Stimulated activated effector memory CD8-positive, alpha-beta T cell treated with anti-CD3 and anti-CD28 coated beads, Interleukin-12 subunit alpha, Interleukin-12 subunit beta, amount 100 ng/mL, for 72 hours (primary cell): ENCODE results near the gene CCND1.
A peak's percentile ranks its signal among the peaks of the same experiment; 100 is the strongest.

ENCODE experiments used
- ATAC-seq: fragments of 150-1000 bp; cut with Tn5 transposase; 2 replicates; pipeline ENCODE4 v1.10.0; 2021
- DNase-seq, 2 donors: peaks; one replicate each; pipeline ENCODE4 v3.0.0; 2021 to 2022; ENCODE audit warnings: low spot score in 2 of 2
- H3K27ac Mint-ChIP-seq: one replicate; pipeline ENCODE4 v1.8.0; 2022; ENCODE audit warnings: mild to moderate bottlenecking, mixed read lengths
- H3K36me3 Mint-ChIP-seq: one replicate; pipeline ENCODE4 v1.8.0; 2022; ENCODE audit warnings: mild to moderate bottlenecking, mixed read lengths
- H3K4me1 Mint-ChIP-seq: one replicate; pipeline ENCODE4 v1.8.0; 2022; ENCODE audit warnings: mixed read lengths
- H3K4me3 Mint-ChIP-seq: one replicate; pipeline ENCODE4 v1.8.0; 2022; ENCODE audit warnings: mild to moderate bottlenecking, mixed read lengths
- H3K9me3 Mint-ChIP-seq: one replicate; pipeline ENCODE4 v1.8.0; 2022; ENCODE audit warnings: mixed read lengths

CCND1 gene

DNA sequence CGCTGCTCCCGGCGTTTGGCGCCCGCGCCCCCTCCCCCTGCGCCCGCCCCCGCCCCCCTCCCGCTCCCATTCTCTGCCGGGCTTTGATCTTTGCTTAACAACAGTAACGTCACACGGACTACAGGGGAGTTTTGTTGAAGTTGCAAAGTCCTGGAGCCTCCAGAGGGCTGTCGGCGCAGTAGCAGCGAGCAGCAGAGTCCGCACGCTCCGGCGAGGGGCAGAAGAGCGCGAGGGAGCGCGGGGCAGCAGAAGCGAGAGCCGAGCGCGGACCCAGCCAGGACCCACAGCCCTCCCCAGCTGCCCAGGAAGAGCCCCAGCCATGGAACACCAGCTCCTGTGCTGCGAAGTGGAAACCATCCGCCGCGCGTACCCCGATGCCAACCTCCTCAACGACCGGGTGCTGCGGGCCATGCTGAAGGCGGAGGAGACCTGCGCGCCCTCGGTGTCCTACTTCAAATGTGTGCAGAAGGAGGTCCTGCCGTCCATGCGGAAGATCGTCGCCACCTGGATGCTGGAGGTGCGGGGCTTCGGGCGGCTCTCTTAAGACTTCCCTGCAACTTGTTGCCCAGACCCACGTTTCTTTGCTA lies at the start of gene CCND1:
CCND1 (plus strand) TSS at position 162 of the 587 bp plus-strand sequence; CDS start at position 320, 158 bp downstream.
- Mint-ChIP-seq H3K27ac (no peak within 1 kb of the TSS), H3K4me1 (peaks cover 17% of the 10 kb centered on the region), H3K4me3 (peak within 1 kb of the TSS; percentile 66), H3K9me3 (no peaks in the 10 kb centered on the region), H3K36me3 (no peaks in the 10 kb centered on the region)
- DNase-seq (no peak), ATAC-seq (no peak)

DNA sequence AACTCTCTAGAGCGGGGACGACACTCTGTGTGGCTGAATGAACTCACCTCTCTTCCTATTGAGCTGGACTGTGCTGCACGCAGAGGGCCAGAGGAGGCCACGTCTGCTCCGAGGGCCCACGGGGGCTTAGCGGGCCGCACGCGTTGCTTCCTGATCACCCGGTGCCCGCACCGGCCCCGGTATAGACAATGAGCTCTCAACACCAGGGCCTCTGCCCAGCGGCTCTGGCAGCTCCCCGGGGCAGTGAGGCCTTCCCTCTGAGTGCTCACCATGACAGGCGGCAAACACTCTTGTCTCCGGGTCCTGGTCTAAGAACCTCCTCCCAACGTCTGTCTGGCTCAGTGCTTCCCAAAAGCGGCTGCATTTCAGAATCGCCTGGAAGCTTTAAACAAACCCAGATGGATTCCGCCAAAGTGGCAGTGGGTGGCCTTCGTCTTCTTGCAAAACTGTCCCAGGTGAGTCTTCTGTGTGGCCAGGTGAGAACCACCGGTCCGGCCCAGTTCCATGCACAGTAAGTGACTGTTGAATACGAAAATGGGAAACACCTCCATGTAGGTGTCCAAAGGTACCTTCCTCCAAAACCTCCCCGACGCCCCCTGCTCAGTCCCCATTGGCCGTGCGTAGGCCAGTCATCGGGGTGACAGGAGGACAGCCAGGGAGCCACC lies 47.8 kb upstream of the CCND1 start:
- Mint-ChIP-seq H3K36me3 (no peaks in the 10 kb centered on the region), H3K27ac (no peak overlapping the region), H3K4me3 (no peak overlapping the region), H3K4me1 (no peaks in the 10 kb centered on the region), H3K9me3 (peaks cover 3% of the 10 kb centered on the region)
- no peak for DNase-seq
- no peak for ATAC-seq

DNA sequence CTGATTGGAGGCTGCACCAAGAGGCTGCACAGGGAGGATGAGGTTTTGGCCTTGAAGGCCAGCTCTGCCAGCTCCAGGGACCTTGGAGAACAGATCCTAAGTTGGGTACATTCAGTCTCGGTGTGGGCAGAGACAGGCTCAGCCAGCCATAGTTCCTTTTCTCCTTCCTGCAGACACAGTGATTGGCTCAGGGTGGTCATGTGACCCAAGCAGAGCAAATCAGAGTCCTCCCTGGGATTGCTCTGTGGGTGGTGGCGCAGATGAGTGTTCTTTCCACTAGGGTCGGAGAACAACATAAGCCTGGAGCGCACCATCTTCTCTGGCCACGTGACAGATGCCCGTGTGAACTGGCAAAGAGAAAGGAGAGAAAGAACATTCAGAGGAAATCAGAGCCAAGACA lies 47.1 kb upstream of the CCND1 start:
- Mint-ChIP-seq H3K27ac (no peak overlapping the region), H3K36me3 (no peaks in the 10 kb centered on the region), H3K9me3 (peaks cover 3% of the 10 kb centered on the region), H3K4me1 (no peaks in the 10 kb centered on the region), H3K4me3 (no peak overlapping the region)
- ATAC-seq (no peak), DNase-seq (no peak)

DNA sequence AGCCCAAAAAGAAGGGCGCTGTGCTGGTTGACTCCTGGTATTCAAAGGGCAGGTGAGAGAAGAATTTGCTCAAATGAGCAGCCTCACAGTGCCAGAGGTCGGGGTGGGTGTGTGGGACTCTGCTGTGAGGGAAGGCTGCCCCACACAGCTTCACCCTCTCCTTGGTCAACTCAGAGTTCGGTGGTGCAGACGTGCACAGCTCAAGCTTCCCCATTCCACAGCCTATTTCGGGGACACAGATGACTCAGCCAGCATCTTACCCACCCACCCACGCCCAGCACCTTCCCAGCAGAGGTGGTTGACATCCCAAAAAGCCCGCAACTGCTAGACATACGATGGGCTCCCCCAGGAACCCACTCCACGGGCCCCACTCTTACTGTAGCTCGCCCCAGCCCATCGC lies 46.5 kb upstream of the CCND1 start:
- ATAC-seq = no peak
- H3K36me3 Mint-ChIP-seq = no peaks in the 10 kb centered on the region
- no peak for DNase-seq
- no peak overlapping the region for H3K27ac Mint-ChIP-seq
- peaks cover 3% of the 10 kb centered on the region for H3K9me3 Mint-ChIP-seq
- H3K4me3 Mint-ChIP-seq = no peak overlapping the region
- no peaks in the 10 kb centered on the region for H3K4me1 Mint-ChIP-seq

DNA sequence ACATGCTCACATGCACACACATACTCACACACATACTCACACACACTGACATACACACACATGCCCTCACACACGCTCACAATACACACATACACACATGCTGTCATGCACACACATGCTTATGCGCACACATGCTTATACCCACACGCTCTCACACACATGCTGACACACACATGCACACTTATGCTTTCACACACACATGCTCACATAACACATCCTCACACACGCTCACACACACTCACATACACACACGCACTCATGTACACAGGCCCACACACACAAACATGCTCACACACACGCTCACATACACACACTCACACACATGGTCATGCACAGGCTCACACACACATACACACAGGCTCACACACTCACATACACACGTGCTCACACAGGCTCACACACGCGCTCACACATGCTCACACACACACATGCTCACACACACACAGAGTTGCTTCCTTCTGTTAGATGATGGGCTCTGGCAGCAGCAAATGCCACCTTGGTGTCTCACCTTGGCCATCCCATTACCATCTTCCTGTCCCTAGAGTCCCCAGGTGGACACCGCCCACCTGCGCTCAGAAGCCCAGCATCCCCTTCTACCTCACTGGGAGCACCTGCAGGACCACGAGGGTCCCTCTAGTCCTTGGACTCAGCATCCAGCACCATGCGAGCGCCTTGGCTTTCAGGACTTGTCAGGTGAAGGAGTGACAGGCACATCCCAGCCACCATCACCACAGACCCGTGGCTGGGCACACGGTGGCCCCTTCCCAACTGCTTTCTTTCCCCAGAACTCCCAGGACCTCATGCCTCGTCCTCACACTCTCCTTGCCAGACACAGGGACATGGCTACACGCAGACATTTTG lies 44.9 kb upstream of the CCND1 start:
- H3K9me3 Mint-ChIP-seq = no peaks in the 10 kb centered on the region
- no peaks in the 10 kb centered on the region for H3K4me1 Mint-ChIP-seq
- DNase-seq (no peak), ATAC-seq (no peak)
- H3K27ac Mint-ChIP-seq = no peak overlapping the region
- H3K36me3 Mint-ChIP-seq = no peaks in the 10 kb centered on the region
- H3K4me3 Mint-ChIP-seq = no peak overlapping the region

DNA sequence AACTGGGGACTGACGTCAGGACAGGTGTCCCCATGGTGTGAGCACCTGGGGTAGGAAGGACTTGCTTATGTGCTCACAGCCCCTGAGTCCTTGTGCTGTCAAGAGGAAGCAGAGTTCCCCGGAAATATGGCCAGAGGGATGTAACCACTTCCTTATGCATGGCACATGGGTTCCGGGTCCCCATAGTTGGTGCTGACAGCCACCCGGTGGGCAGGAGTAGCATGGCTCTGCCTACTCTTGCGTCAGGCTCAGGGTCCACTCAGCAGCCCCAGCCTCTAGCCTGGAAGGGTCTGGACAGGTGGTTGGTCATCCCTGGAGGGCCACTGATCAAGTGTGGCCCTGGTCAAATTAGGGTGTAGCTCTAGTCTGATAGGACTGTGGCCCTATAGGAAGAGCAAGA lies 42.8 kb upstream of the CCND1 start:
- no peak for ATAC-seq
- Mint-ChIP-seq H3K9me3 (no peaks in the 10 kb centered on the region), H3K4me3 (no peak overlapping the region), H3K36me3 (no peaks in the 10 kb centered on the region), H3K27ac (no peak overlapping the region), H3K4me1 (no peaks in the 10 kb centered on the region)
- DNase-seq = no peak

DNA sequence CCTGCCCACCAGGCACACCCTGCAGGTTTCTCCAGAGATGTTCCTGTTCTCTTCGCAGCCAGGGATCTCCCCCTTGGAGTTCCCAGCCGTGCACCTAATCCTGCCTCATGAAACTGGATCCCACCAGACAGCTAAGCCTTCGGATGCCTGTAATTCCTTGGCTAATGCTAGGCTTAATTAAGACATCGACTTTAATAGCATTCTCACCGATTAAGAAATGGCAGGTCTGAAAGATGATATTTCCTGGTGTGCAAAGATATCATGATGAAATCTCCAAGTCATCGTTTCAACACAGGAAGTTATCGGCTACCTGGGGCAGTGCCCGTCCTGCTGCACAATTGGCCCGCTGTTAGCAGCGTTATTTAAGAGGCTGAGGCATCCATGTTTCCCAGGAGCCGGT lies 41.5 kb upstream of the CCND1 start:
- H3K4me1 Mint-ChIP-seq = no peaks in the 10 kb centered on the region
- ATAC-seq (no peak), DNase-seq (no peak)
- H3K9me3 Mint-ChIP-seq = no peaks in the 10 kb centered on the region
- no peak overlapping the region for H3K27ac Mint-ChIP-seq
- H3K4me3 Mint-ChIP-seq = no peak overlapping the region
- H3K36me3 Mint-ChIP-seq = no peaks in the 10 kb centered on the region

DNA sequence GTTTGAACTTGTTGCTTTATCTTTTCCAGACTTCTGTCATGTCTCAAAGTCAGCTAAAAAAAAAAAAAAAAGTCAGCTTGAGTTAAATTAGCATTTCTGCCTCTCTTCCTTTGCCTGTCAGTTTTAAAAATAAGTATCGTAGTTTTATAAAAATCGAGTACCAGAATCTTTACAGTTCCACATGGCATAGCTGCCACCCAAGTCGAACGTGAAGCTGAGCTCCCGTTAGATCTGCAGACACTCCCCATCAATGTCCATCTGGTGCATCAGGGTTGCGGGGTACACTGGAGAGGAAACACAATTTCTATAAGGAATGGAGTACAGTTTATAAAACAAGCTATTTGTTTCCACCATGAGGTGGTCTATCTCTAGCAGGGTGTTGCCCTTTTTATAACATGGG lies 41.0 kb upstream of the CCND1 start:
- DNase-seq = no peak
- no peak for ATAC-seq
- Mint-ChIP-seq H3K27ac (no peak overlapping the region), H3K4me3 (no peak overlapping the region), H3K9me3 (no peaks in the 10 kb centered on the region), H3K36me3 (no peaks in the 10 kb centered on the region), H3K4me1 (no peaks in the 10 kb centered on the region)

DNA sequence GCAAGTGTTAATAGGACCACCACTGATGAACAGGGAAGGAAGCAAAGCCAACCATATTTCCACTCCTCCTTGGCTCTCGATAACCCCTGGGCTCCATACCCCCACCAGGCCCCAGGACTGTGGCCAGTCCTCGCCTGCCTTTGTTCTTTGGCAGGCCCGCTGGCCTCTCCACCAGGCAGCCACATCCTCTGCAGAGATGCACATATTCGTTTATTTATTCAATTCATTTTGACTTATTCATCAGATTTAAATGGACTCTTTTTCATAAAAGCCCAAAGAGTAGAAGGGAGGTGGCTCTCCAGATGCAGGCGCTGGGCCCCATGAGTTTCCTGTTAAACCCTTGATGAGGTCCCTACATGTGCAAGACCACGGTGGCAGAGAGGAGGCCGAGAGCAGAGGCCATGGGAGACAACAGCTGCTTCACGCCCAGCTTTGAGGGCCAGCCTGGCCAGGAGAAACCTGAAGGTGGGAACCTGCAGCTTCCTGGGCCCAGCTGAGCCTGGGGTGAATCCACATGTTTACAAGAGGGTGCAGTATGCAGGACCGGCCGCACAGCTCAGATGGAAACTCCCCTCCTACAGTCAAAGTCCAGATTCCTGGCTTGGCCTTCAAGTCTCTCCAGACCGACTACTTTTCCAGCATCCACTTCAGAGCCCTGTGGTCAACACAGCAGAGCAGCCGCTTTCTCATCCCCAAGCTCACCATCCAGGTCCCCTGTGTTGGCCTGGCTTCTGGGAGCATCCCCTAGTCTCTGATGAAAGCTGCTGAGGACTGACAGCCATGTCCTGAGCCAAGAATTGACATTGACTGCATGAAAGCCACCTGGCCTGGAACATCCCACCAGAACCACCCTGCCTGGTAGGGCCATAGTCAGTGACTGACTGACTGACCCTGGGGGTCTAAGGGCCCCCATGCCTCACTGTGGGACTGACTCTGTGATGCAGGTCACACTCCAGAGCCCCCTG lies 39.7 kb upstream of the CCND1 start:
- H3K36me3 Mint-ChIP-seq = no peaks in the 10 kb centered on the region
- DNase-seq = no peak
- no peaks in the 10 kb centered on the region for H3K9me3 Mint-ChIP-seq
- H3K27ac Mint-ChIP-seq = no peak overlapping the region
- no peaks in the 10 kb centered on the region for H3K4me1 Mint-ChIP-seq
- ATAC-seq = no peak
- H3K4me3 Mint-ChIP-seq = no peak overlapping the region

DNA sequence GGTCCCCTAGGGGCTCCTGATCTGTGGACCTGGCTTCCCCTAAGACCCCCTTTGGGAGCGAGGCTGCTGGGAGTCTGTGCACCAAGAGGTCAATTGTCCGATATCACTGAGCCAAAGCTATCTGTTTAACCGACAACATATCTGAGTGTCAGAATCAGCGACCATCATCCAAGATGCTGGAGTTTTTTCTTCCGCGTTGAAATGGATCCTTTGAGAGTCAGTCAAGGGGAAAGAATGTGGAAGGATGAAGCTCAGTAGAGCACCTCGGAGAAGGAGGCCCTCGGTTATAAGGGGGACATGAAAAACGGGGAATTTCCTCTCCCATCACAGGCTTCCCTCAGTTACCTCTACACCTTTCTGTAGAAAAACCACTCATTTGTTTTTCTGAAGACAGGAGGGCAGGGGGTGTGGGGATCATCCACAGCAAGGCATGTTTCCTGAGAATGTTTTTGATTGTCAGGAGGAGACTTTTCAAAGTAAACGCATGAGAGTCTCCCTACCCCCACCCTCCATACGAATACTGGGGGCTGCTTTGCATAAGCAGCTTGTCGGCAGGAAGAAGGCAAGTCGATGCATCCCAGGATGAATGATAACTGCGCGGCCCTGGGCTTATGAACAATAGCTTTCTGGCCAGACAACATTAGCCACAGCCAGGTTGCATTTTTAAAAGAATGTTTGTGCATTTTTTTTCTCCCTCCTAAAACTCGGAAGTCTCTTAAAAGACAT lies 37.7 kb upstream of the CCND1 start:
- H3K27ac Mint-ChIP-seq = no peak overlapping the region
- DNase-seq (no peak), ATAC-seq (no peak)
- H3K4me1 Mint-ChIP-seq = no peaks in the 10 kb centered on the region
- H3K36me3 Mint-ChIP-seq = no peaks in the 10 kb centered on the region
- no peak overlapping the region for H3K4me3 Mint-ChIP-seq
- H3K9me3 Mint-ChIP-seq = no peaks in the 10 kb centered on the region

DNA sequence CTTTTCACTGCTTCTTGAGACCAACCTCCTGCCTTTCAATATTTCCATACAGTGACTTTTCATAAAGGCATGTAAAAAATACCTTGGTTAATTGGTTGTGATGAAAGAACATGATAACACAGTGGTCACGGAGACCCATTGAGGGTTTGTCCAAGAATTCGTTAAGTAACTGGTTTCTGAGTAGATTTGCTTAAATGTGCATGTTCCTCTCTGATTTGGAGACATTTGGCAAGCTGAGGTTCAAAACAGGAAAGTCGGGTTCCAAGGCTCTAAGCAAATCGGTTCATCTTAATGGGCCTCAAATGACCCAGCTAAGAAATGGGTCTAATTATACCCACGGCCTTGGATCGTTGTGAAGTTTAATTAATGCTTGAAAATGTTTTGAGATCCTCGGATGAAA lies 36.9 kb upstream of the CCND1 start:
- Mint-ChIP-seq H3K27ac (no peak overlapping the region), H3K4me1 (no peaks in the 10 kb centered on the region), H3K9me3 (peaks cover 3% of the 10 kb centered on the region), H3K36me3 (no peaks in the 10 kb centered on the region), H3K4me3 (no peak overlapping the region)
- ATAC-seq (no peak), DNase-seq (no peak)

DNA sequence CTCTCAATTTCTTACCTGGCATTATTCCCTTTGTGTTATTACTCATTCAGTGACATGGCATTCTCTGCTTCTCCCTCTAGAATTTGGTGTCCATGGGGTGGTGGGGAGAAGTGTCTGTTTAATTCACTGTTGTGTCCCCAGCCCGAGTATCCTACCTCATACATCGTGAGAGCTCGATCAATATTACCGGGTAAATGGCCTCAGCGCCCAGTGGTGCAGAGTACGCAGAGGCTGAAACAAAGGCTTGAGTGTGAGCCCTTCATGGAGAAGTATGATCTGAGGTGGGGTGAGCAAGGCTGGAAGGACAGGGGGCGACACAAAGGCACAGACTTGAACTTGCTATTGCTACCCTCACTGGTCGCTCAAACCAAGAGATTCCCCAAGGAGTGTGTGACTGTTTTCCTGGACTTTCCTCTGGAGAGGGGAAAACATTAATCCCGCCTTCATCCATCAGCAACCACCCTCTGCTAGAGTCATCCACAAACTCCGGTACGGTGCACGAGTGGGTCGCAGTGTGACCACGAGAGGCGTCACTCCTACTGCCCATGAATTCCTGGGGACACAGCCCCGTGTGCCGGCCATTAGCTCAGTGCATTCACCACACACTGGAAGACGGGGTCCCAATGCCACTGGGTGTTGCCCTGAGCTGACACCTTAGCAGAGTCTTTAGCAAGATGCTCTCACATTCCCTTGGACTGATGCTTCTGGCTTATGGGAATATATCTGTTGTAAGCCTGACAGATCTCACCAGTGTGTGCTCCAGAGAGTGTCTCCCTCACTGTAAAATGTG lies 35.0 kb upstream of the CCND1 start:
- ATAC-seq (no peak), DNase-seq (no peak)
- Mint-ChIP-seq H3K4me3 (no peak overlapping the region), H3K27ac (no peak overlapping the region), H3K9me3 (peaks cover 3% of the 10 kb centered on the region), H3K36me3 (no peaks in the 10 kb centered on the region), H3K4me1 (no peaks in the 10 kb centered on the region)

DNA sequence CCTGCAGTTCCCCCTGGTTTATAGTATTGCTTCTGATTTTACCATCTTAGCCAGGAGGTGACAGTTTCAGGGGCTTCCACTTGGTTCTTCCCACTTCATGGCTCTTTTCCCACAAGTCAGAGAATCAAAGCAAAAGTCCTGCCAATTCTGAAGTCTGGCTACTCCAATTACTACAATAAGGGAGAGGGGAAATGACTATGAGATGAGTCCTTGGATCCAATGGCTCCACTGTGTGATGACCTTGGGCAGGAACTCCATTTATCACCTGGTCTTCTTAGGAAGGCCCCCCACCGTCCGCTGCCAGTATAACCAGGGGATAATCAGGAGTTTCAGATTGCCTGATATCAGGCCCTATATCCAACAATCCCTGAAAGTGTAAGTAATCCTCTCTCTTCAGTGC lies 31.6 kb upstream of the CCND1 start:
- DNase-seq (no peak), ATAC-seq (no peak)
- no peaks in the 10 kb centered on the region for H3K4me1 Mint-ChIP-seq
- no peak overlapping the region for H3K4me3 Mint-ChIP-seq
- H3K9me3 Mint-ChIP-seq = peaks cover 3% of the 10 kb centered on the region
- H3K27ac Mint-ChIP-seq = no peak overlapping the region
- H3K36me3 Mint-ChIP-seq = no peaks in the 10 kb centered on the region
